Embryonic facial prominence (tissue), 1 donor: Measurements from ENCODE around the gene WDR74.
"Not testable (repeated sequence)": the region's sequence is repeated elsewhere in the genome, so short reads cannot be mapped to it uniquely, and the experiment has no call there.

Experiments
- DNase-seq: peaks from one replicate; pipeline ENCODE4 v3.0.0-alpha.2; 2016; ENCODE audit errors: extremely low spot score

WDR74 gene

GRCh38 chr11:62860835-62861563, 21.6 kb upstream of the WDR74 start:
- no peak for DNase-seq

GRCh38 chr11:62859281-62859703, 19.9 kb upstream of the WDR74 start:
- not testable (repeated sequence) for DNase-seq

- no peak for DNase-seq
These were observed 18.8 kb upstream of the WDR74 start for GRCh38 chr11:62858201-62858600.

DNA sequence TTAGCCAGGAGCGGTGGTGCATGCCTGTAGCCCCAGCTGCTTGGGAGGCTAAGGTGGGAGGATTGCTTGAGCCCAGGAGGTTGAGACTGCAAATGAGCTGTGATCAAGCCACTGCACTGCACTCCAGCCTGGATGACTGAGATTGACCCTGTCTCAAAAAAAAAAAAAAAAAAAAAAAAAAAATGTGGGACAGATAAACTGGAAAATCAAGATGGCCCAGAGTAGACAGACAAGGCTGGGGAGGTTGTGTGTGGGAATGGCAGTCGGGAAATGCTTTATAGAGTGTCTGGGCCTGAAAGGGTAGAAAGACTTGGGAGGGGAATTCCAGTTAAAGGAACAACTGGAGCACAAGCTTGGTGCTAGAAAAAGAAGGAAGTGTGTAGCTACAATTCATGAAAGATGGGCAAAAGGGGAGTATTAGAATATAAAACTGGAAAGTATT, 18.2 kb upstream of the WDR74 start:
- no peak for DNase-seq

GRCh38 chr11:62856333-62856895, 17.0 kb upstream of the WDR74 start:
- no peak for DNase-seq

DNA sequence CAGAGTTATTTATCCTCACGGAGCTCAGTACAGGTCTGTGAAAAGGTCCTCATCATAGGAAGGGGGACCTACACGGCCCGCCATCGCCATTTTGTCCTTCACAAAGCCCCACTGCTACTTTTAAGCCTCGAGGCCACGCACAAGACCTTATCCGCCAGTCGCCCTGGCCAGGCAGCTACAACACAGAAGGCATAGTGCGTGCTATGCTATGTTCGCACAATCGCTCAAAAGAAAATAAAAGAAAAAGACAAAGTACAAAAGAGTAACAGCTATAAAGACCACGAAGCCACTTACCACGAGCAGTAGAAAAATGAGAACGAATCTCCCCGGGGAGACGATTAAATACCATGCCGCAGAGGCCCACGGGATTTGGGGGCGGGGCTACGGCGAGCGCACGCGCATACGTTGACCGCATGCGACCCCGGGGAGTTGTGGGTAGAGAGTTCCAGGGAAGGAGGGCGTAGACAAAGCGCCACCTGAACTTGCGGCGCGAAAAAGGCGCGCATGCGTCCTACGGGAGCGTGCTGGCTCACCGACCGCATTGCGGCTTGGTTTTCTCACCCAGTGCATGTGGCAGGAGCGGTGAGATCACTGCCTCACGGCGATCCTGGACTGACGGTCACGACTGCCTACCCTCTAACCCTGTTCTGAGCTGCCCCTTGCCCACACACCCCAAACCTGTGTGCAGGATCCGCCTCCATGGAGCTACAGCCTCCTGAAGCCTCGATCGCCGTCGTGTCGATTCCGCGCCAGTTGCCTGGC, 16.4 kb upstream of the WDR74 start:
- DNase-seq, result peak; percentile 95

DNA sequence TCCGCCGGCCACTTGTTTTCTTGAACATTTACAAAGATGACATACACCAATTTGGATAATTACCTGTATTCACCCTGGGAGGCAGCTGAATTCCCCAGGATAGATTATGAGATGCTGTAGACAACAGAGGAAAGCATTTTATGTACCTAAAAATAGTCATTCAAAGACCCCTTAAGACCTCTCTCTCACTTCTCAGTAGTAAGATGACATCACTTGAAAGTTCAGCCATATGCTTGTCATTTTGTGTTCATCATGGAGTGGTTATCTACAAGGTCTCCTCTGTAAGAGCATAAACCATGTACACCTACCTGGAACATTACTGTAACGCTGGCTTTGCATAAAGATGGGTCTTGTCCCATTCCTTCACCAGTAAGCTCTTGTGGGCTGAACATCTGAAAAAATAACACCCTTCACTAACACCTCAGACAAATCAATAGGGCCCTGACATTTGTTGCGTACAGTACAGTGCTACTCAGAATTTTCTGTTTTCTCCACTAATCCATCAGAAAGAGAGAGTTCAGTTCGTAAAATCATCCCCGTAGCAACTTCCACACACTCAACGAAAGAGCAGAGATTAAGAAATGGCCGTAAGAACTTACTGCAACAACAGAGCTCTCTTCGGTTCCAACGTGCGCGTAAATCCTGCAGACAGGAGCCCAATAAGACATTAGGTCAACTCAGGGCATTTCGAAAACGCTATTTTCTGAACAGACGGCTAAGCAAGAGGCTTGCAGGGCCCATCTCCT, 15.6 kb upstream of the WDR74 start:
- no peak for DNase-seq

DNA sequence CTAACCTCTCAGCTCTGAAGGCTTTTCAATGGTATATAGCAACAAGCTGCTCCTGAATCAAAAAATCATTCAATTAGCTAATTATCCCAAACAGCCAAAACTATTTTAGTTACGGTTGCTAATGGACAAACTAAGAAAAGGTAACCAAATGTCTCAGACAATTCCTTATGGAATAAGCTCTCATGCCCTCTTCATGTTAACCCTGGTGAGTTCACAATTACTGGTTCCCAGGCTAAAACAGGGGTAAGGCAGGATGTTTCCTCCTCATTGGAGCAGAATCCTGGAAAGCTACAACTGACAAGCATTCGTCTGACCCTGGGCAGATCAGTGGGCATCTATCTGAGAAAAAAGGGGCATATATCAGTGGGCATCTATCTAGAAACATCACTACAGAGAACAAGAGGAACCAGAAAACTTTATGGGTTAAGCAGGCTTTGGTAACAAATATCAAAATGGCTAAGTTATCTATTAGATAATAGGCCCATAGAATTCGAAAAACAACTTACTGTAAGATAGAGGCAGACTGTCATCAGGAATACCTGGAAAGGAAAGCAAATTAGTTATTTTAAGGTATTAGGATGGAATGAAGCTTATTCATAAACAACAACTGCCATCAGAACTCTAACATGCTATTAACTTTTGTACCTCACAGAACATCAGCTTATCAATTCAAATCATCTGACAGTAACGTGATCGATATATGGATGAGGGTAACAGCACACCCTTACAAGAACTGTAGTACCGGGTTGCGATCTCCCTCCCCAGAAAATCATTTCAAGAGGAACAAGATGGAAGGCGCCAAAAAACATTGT, 14.8 kb upstream of the WDR74 start:
- DNase-seq, result no peak

DNA sequence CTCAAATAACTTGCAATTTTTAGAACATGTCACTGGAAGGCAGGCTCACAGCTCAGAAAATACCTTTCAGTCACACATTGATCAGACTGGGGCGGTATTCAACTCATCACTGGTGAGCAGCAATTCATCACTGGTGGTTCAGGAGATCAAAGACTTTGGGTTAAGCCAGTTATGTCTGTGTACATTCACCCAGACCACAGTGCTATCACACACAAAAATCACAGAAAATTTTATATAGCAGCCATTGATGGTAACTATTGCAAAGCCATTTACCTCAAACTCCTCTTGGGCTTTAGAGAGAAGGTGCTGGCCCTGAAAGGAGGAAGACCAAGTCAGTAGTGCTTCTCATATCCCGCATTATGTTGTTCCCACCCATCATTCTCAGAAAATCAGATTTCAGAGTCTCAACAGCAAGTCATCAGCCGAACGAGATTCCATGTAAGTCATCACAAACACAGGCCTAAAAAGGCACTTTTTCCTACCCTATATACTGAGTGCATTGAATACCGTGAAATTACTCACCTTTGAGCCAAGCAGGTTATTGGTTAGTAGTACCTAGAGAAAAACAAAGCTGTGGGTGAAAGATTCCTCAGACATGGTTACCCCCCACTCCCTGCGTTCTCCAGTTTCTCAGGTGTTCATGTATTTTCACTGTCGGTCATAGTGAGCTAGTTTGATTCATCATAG, 14.0 kb upstream of the WDR74 start:
- no peak for DNase-seq

GRCh38 chr11:62852523-62853188, 13.3 kb upstream of the WDR74 start:
- no peak for DNase-seq

DNA sequence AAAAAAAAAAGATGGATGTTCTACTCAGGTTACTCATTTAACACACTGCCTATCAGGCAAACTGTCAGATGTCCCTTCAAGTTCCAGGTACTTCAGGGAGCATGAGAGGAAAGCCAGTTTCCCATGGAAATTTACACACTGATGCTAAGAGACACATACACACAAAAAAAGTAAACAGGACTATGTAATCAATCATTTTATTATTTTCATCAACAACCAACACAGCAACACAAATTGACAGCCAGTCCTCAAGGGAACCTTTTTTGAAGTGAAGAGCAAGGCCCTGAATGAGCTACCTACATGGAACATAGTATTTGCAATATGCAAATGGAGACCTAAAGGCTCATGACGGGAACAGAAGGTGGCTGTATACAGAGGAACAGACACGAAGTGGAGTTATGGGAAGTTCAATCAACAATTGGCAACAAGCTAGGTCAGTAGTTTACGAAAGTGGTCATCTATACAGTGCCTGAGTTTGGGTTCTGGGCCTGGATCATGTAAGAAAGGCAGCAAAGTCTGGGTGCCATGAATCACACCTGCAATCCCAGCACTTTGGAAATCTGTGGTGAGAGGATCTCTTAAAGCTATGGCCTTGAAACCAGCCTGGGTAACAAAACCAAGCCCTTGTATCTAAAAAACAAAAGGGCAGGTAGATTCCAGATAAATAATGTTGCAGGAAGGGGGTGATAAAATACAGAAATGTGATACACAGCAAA, 12.6 kb upstream of the WDR74 start:
- no peak for DNase-seq

GRCh38 chr11:62850911-62851806, 11.8 kb upstream of the WDR74 start:
- DNase-seq, result no peak

DNA sequence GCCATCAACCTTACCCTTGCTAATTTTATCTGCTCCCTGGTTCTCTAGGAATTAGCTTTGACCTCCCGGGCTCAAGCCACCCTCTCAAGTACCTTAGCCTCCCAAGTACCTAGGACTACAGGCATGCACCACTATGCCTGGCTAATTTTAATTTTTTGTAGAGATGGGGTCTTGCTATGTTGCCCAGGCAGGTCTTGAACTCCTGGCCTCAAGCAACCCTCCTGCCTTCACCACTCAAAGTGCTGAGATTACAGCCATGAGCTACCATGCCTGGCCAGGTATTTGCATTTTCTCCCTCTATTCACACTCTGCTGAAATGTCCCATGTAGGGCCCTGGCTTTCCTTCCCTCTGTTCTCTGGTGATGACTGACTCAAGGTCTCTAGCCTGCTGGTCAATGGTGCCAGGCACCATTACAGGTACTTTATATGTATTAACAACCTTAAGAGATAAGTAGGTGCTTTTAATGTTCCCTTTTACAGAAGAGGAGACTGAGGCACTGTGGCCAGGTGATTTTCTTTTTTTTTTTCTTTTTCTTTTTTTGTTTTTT, 8.5 kb upstream of the WDR74 start:
- DNase-seq, result no peak

DNA sequence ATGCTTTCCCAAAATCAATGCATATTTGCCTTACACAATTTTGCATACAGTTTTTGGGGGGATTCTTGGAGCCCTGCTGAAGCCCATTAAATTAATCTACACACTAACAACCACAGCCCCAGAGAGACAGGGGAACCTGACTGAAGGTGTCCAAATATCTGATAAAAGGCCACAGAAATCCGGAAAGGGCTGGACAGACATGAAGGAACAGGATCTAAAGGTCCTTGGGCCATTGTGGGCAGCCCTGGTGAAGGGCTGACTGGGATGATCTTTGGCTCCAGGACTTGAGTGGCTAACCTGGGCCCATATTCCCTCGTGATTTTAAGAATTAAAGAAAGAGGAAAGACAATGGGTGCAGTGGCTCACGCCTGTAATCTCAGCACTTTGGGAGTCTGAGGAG, 6.8 kb upstream of the WDR74 start:
- DNase-seq, result no peak

- no peak for DNase-seq
These were observed 4.8 kb upstream of the WDR74 start for GRCh38 chr11:62844154-62844553.

- no peak for DNase-seq
These were observed 4.1 kb upstream of the WDR74 start for GRCh38 chr11:62843466-62843865.

DNA sequence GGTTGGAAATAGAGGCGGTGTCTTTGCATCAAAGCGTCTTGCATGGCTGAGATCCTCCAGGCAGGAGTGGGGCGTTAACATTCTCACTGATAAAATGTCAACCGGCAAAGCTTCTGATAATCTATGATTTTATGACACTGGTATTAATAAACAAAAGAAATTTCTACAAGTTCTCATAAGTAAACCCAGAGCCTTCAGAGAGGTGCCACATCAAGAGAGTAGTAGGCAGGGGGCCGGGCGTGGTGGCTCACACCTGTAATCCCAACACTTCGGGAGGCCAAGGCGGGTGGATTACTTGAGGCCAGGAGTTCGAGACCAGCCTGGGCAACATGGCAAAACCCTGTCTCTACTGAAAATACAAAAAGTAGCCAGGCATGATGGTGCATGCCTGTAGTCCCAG, 3.5 kb upstream of the WDR74 start:
- not testable (repeated sequence) for DNase-seq

GRCh38 chr11:62842171-62842741, 2.9 kb upstream of the WDR74 start:
- DNase-seq, result no peak
